GM10266 (cell line): ENCODE results near the gene LRRC43.

Source experiments
- DNase-seq: peaks from one replicate; pipeline ENCODE4 v3.0.0; 2012; ENCODE audit errors: extremely low spot score
- TF ChIP-seq, protein P1 (sequence below): IDR thresholded peaks from 2 replicates; pipeline ENCODE4 v1.5.1; 2012; ENCODE audit warnings: mild to moderate bottlenecking, low read depth; ENCODE audit not compliant: control insufficient read depth, insufficient read depth; ENCODE audit errors: missing control alignments

Gene LRRC43

DNA sequence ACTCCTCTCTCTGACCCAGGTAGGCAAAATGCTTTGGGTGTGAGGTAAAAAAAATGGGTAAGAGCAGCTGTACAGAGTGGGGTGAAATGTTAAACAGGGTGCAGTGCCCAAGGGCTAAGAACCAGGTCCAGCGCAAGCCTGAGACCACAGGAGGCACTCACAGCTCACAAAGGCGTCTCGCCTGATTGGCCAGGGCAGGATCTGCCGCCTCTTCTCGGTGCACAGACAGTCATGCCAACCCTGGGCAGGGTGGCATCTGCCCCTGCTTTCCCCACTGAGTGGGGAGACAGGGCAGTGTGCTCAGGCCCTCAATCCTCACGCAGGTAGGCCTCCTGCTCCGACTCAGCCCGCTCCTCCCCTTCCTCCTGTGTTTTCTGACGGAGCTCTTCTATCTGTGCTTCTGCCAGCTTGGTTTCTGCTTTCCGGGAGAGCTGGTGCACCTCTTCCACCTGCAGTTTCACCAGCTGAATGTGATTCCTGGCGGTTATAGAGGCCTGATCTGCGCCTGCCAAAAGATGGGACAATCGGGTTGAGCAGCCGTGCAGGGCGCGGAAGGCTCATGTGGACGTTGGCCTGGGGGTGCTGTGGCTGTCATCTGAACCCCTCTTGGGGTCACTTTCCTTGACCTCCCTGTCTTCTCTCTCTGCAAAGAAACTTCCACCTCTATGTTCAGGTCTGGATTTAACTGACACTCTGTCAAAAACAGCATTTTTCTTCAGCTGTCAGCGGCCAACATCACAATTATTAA is 25.3 kb downstream of the LRRC43 start:
- no peak for DNase-seq
- TF ChIP-seq, protein P1, sequence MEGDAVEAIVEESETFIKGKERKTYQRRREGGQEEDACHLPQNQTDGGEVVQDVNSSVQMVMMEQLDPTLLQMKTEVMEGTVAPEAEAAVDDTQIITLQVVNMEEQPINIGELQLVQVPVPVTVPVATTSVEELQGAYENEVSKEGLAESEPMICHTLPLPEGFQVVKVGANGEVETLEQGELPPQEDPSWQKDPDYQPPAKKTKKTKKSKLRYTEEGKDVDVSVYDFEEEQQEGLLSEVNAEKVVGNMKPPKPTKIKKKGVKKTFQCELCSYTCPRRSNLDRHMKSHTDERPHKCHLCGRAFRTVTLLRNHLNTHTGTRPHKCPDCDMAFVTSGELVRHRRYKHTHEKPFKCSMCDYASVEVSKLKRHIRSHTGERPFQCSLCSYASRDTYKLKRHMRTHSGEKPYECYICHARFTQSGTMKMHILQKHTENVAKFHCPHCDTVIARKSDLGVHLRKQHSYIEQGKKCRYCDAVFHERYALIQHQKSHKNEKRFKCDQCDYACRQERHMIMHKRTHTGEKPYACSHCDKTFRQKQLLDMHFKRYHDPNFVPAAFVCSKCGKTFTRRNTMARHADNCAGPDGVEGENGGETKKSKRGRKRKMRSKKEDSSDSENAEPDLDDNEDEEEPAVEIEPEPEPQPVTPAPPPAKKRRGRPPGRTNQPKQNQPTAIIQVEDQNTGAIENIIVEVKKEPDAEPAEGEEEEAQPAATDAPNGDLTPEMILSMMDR: no peak

DNA sequence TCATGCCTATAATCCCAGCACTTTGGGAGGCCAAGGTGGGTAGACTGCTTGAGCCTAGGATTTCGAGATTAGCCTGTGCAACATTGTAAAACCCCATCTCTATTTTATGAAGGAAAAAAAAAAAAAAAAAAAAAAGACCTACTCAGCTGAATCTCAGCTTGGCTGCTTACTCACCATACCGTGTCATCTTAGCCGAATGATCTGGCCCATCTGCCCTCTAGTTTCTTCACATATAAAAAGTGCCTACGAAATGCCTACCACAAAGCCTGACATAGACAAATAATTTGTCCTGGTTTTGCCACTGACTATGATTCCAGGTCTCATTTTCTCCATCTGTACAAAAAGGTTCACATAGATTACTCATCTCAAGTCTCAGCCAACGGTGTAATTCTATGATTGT is 32.8 kb downstream of the LRRC43 start:
- TF ChIP-seq, protein P1: no peak
- no peak for DNase-seq

DNA sequence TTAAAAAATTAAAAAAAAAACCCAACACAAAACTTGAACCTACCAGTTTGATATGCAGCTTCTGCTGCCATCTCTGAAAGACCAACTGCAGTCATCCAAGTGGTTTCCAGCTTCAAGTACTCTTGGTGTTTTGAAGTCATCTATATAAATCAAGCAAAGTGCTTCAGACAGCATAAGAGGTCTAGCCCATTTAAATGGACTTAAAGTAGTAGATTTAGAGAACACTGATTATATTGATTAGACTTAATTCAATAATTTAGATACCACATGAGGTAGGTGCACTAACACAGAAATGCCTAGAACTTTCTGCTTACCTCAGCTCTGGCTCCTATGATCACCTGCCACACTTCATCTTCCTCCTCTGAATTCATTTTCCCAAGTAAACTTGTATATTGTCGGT is 33.5 kb downstream of the LRRC43 start:
- TF ChIP-seq, protein P1: no peak
- DNase-seq: no peak

DNA sequence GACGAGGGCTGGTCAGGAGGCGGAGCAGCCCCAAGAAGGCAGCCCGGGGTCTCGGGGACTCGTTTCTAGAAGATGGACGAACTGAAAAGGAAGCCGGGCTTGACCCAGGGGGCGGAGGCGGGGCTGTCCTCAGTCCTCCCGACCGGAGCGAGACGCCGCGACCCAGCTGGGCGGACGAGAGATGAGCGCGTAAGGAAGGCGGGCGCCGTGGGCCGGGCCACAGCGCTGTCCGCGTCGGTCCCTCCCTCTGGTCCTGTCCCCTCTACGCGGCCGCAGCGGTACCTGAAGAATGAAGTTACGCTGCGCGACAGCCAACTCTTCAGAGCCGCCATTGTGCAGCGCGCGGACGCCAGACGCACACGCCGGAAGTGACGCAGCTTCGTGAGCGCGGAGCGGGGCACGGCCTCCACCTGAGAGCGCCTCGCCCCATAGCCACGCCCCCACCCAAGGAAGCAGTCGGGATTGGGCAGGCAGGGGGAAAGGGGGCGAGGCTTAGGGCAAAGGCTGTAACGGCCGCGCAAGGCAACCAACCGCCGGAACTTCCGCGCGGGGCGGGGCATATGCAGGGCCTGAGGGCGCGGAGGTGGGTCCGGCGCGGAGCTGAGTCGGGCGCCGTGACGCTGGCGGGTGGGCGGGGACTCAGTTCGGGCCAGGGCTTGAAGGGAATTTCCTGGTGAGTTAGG is 42.9 kb downstream of the LRRC43 start, which contains the start of gene DIABLO:
DIABLO (minus strand) TSS at position 370 of the 683 bp plus-strand sequence; CDS start at position 332, 38 bp downstream.
- TF ChIP-seq, protein P1: no peak
- peak; percentile 98 for DNase-seq

DNA sequence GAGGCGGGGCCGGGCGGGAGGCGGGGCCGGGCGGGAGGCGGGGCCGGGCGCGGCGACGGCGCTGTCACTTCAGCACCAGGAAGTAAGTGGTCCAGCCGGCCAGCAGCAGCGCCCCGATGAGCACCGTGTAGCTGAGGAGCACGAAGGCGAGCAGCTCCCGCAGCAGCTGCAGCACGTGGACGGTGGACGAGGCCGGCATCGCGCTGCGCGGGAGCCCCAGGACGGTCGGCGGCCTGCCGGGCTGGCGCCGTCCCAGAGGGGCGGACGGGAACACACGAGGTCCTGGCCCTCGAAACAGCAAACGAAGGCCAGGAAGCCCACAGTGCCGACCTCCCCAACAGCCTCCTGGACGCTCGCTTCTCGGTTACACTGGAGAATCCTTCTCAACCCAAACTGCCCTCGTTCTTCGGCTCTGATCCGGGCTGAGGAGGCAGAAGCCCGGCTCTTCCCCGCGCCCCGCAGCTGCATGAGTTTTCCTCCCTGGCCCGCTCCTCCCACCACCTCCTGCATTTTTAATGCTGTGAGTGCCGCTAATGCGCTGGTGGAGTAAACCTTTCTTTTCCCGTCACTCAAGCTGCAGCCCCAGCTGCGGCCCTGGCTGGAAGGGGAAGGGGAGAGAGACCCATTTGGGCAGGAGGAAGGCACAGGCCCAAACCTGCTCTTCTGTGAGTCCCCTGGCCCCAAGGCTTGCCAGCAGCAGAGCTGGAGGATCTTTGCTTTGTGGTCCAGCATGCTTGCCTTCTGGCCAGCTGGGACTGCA is 43.6 kb downstream of the LRRC43 start:
- no peak for DNase-seq
- TF ChIP-seq, protein P1: peak; percentile 10

DNA sequence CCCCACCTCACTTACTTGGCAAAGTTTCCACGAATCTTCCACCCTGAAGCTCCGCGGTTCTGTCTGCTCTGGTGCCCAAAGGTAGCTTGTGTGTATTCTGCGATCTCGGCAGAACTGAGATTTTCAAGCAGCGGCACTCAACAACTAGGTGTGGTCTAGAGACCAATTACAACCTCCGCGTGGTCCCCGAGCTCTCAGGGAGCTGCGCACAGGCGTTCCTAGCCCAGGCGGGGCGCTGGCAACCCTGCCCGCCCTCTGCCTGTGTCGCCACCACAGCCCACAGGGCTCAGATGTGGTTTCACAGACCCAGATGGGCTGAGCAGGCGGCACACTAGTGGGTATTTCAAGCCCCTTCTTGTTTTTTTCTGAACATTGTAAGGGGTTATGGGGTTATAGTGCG is 44.4 kb downstream of the LRRC43 start:
- no peak for DNase-seq
- TF ChIP-seq, protein P1: no peak

DNA sequence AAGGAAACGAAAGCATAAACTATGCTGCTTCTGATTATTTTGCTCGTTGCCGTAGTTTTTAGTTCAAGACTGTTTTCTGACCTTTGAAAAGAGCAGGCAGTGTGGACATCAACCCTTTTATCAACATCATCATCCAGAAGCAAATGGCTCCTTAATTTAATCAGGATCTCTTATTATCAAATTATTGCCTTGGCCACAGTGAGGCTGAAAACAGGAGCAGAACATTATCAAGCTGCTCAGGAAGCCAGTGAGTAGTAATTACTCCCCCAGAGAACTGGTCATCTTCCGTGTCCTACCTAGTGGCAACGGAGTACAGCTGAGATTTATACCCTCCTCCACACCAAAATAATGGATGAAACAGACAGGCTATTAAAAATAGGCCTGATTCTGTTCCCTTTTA is 45.2 kb downstream of the LRRC43 start:
- no peak for DNase-seq
- TF ChIP-seq, protein P1: no peak
